Embryonic facial prominence (tissue), 1 donor: ENCODE measurements around the gene ADISSP.

Experiments
- DNase-seq: peaks from one replicate; pipeline ENCODE4 v3.0.0-alpha.2; 2016; ENCODE audit errors: extremely low spot score

ADISSP gene

DNA sequence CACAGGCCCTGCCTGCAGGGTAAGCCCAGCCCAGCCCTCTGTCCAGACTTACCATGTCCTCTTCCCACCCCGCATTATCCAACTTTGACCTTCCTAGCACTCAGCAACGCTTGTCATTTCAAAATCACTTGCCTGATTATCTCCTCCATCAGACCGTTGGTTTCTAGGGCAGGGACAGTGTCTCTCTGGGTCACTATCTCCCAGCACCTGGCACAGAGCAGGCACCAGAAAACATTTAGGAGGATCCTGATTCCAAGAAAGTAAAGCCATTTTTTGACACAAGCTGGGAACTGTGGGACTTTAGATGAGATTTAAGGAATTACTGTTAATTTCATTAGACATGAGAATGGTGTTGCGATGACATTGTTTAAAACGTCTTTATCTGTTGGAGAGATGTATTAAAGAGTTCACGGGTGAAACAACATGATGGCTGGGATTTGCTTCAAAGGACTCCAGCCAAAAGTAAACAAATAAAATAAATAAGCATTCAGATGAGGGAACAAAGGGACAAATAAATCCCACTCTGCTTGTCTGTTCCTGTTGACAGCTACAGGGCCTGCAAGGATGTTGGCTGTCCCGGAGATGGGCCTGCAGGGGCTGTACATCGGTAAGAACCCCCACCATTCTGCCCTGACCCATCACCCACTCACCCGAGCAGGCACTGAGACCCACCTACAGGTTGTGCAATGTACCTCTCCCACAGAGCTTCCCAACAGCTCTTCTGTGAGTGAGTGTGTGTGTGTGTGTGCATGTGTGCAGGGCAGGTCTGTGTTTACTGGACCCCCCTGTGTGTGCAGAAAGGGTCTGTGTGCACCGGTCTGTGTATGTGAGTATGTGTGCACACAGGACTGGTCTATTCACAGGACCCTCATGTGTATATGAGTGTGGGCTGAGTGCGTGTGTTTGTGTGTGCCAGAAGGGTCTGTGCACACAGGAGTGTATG, 29.2 kb downstream of the ADISSP start:
- no peak for DNase-seq

DNA sequence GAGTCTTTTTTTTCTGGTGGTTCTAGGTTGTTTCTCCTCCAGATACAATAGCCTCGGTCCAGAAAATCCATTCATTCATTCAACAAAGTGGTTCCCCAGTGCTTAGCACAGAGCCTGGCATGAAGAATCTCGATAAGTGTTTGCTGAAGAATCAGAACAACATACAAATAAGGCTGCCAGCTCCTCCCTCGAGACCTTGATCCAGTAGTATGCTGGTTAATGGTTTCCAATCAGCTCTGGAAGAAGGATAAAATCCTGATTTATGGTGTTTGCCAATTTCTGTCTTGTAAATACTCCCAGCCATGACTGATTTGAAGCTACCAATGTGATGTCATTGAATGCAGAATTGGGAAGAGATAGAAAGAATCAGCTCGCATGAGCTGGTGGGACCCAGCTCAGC, 31.8 kb downstream of the ADISSP start:
- no peak for DNase-seq

- no peak for DNase-seq
Observed at GRCh38 chr20:3734111-3734843, 33.3 kb downstream of the ADISSP start.

DNA sequence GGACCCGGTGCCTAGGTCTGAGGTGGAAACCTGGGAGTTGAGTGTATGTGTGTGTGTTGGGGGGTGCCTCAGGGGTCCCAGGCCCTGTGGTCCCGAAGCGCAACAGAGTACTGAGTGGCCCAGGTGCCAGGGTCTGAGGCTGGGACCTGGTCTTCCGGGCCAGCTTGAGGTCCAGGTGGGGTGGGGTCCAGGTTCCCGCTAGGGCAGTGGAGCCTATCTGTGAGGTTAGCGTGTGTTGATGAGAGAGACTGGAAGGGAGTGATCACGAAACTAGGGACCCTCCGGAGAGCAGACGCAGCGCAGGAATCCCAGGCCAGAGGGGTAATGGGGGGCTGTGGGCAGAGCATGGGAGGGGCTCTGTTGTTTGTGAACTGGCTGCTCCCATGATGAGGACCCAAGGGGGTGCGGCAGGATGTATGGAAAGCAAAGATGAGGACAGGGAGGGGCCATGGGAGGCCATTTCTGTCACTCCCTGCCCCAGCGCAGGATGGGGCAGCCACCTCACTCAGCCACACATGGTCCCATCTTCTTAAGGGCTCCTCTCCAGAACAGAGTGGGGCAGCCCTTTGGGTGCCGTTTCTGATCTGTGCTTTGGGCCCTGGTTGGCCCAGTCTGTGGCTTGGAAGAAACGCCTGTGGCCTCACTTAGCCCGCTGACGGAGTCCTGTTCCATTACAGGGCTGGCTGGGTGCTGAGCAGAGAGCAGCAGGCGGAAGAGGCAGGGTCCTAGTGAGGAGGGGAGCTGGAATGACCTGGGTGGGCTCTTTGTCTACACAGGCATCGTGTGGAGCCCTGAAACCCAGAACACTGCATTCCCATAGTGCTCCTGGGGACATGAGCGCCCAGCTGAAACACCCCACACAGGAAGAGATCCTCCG, 34.2 kb downstream of the ADISSP start:
- DNase-seq: no peak

DNA sequence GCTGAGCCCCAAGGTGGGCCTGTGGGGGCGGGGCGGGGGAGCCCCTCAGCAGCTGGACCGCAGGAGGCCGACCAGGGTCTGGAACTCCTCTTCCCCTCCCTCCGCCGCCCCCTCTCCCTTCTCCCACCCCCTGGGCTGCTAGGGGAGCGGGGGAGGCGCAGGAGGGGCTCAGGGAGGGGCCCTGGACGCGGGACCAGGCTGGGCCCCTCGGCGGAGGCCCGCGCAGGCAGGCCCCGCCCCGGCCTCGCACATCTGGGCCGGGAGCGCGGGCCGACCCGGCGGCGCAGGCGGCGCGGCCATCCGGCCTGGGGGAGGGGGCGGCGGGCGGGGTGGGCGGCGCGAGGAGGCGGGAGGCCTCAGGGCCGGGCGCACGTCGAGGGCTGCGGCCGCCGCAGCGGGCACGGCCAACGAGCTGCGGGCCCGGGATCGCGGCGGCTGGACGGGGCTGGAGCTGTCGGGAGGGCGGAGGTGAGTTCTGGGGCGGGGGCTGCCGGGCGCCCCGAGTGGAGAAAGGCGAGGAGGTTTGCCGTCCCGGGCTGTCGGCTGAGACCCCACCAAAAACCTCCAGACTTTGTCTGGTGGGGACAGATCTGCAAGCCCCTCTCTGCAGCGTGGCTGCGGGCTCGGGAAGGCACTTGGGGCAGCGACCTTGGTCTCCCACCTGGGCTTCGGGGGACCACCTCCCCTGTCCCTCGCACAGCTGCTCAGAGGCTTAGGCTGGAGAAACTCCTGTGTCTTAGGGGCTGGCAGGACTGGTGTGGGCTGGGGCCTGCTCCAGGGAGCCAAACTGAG, 35.0 kb downstream of the ADISSP start, which contains the start of gene HSPA12B:
TSS of gene HSPA12B (plus strand) at position 359 of the 792 bp plus-strand sequence. CDS start 5,990 bp downstream, outside the sequence.
- no peak for DNase-seq

DNA sequence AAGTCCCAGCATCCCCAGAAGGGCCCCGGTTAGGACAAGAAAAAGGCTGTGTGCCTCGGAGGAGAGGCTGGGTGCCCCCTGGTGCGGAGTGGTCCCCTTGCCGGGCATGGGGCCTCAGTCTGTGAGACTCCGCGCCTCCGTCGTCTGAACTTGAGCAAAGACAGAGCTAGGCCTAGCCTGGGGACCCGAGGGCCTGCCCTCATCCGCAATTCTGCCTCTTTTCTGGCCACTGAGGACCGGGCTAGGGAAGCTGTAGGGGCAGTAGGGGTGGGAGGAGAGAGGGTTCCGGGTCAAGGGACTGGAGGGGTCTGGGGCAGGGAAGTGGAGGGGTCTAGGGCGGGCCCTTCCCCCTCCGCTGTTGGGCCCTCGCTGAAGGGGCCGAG, 35.6 kb downstream of the ADISSP start:
- no peak for DNase-seq

GRCh38 chr20:3730803-3731672, 36.5 kb downstream of the ADISSP start:
- no peak for DNase-seq

DNA sequence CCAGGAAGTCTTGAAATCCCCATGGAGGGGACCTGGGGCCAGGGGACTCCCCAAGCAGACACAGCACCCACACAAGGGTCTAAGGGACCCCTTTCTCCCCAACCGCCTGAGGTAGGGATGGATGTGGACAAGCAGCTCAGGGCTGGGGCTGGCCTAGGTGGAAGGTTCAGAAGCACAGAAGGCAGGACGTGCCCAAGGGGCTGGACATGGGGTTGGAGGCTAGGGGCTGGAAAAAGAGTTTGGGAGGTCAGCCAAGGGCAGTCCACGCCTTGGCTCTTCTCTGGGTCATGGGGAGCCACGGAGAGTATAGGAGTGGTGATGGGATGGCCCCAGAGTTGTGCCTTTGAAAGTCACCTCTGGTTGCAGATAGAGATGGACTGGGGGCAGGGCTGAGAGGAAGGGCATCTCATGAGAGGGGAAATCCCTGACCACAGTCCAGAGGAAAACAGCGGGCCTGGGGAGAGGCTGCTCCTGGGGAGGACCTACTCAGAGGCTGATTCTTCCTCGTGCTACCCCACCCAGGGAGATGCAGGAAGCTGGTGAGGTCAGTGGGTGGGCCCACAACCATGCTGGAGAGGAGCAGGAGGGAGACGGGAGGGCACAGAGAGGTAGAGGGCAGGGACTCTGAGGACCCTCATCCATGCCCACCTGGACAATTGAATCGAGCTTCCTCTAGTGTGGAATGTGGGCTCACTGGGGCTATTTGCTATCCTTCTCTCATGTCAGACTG, 37.6 kb downstream of the ADISSP start:
- DNase-seq: no peak

- DNase-seq: no peak
Observed at GRCh38 chr20:3729378-3729777, 38.2 kb downstream of the ADISSP start.

DNA sequence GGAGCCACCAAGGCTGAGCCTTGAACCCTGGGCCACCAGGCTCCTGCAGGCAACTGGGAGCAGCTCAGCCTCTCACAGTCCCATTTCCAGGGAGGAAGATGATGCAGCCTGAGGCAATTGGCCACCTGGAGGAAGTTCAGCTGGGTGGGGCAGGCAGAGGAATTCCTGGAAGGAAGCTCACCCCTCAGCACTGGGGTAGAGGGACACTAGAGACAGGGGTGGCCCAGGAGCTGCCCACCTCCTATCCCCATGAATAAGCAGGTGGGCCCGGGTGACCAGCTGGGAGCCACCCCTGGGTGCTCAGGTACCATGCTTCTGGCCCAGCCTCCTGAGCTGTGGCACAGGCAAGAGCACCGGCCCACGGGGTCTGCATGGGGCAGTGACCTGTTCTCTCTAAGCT, 38.7 kb downstream of the ADISSP start:
- DNase-seq: no peak

DNA sequence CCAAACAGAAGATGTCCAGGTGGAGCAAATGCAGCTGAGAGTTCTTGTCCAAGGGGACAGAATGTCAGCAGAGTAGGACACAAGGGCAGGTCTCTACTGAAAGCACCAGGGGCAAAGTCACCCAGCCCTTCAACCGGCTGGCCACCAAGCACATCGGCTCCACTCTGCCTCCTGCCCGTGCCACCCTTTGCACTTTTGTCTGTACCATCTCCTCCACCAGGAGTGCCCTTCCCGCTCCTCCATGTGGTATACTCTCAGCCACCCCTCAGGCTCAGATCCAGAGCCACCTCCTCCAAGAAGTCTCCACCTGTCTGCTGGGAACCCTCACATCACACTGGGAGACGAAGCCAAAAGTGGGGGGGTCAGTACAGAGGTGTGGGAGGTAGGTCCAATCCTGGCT, 39.2 kb downstream of the ADISSP start:
- no peak for DNase-seq

DNA sequence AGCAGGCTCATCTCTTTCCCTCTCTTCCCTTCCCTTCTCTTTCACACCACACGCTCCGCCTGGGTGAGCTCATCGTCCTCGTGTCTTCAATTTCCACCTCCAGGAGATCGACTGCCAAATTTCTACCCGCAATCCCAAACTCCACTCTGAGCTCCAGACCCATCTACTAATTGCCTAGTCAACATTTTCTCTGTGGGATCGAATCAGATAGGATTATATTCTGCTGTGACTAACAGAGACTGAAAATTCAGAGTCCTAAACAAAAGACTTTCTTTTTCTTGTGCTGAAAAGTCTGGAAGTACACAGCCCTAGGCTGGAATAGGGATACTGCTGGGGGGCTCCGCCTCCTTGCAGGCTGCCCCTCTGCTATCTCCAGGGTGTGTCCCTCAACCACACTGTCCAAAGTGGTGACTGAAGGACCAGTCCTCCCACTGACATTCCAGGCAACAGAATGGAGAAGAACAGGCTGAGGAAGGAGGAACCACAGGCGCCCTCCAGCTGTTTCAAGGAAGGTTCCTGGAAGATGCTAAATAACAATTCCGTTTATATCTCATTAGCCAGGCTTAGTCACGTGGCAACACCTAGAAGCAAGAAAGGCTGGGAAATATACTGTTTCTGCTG, 40.0 kb downstream of the ADISSP start:
- peak; percentile 43 for DNase-seq

DNA sequence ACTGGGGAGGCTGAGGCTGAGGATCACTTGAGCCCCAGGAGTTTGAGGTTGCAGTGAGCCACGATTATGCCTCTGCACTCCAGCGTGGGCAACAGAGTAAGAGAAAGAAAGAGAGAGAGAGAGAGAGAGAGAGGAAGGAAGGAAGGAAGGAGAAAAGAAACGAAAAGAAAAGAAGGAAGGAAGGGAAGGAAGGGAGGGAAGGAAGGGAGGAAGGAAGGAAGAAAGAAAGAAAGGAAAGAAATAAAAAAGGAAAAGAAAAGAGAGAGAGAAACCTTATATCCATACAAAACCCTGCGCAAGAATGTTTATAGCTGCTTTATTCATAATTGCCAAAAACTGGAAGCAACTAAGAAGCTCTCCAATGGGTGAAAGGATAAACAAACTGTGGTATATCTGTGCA, 43.2 kb downstream of the ADISSP start:
- DNase-seq: no peak

- DNase-seq: no peak
Observed at GRCh38 chr20:3723284-3723683, 44.3 kb downstream of the ADISSP start.

- DNase-seq: no peak
Observed at GRCh38 chr20:3721912-3722311, 45.6 kb downstream of the ADISSP start.

DNA sequence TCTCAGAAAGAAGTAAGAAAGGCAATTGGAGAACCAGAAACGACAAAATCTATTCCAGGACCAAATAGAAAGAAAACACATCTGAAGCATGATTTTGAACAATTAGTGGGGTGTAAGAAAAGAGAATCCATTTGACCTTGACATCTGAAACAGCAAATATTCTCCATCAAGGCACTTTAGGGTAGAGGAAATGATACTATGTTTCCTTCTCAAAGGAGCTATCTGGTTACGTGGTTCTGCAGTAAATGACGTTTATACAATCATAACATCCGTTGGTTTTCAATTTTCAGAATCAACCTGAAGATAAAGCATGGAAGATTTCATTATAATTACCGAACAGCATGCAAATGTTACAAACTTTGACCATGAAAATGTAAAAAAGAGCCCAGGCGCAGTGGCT, 46.9 kb downstream of the ADISSP start:
- no peak for DNase-seq

GRCh38 chr20:3720068-3720467, 47.5 kb downstream of the ADISSP start:
- DNase-seq: no peak

- no peak for DNase-seq
Observed at GRCh38 chr20:3719046-3719445, 48.5 kb downstream of the ADISSP start.
